Sigmoid colon (tissue), 7 donors: Measurements from ENCODE around the gene NTMT1. TPM values are rescaled to one million over a fixed set of nuclear protein-coding genes. Genes with fewer than 3 reads are reported as not detected.
"Not testable (repeated sequence)": the region's sequence is repeated elsewhere in the genome, so short reads cannot be mapped to it uniquely, and the experiment has no call there.

Experiments used
- DNase-seq: peaks from one replicate; pipeline ENCODE4 v3.0.0-alpha.2; 2019
- H3K27ac ChIP-seq, 4 donors: fragments of 200-600 bp; sonication (generic); one replicate each; pipeline ENCODE4 v1.5.1; 2016 to 2019; ENCODE audit warnings: mild to moderate bottlenecking in 1 of 4
- H3K27me3 ChIP-seq, 3 donors: fragments of 200-600 bp; sonication (generic); one replicate each; pipeline ENCODE4 v1.5.1; 2019; ENCODE audit warnings: mild to moderate bottlenecking in 1 of 3
- H3K36me3 ChIP-seq, 4 donors: fragments of 200-600 bp; sonication (generic); one replicate each; pipeline ENCODE4 v1.5.1; 2016 to 2019
- H3K4me1 ChIP-seq, 4 donors: fragments of 200-600 bp; sonication (generic); one replicate each; pipeline ENCODE4 v1.5.1; 2017 to 2019
- H3K4me3 ChIP-seq, 4 donors: fragments of 200-600 bp; sonication (generic); one replicate each; pipeline ENCODE4 v1.5.1; 2017 to 2019; ENCODE audit warnings: mild to moderate bottlenecking in 2 of 4, moderate library complexity in 1 of 4
- H3K9me3 ChIP-seq, 4 donors: fragments of 200-600 bp in 3 of 4; sonication (generic) in 3 of 4; one replicate each; pipeline versions ENCODE4 v1.5.1 to v1.6.1; 2013 to 2019
- CTCF ChIP-seq, 4 experiments: fragments of 450-650 bp in 3 of 4; fragments of 200-600 bp in 1 of 4; IDR thresholded peaks; one replicate each; pipeline ENCODE4 v1.5.1; 2016 to 2019; ENCODE audit warnings: antibody characterized with exemption in 4 of 4, mild to moderate bottlenecking in 3 of 4, moderate library complexity in 2 of 4
- EP300 ChIP-seq, 4 donors: sonication (generic); formaldehyde crosslinking; IDR thresholded peaks; one replicate each; pipeline ENCODE4 v1.6.1; 2017; ENCODE audit warnings: antibody characterized with exemption in 4 of 4
- POLR2A ChIP-seq, 2 donors: fragments of 450-650 bp; IDR thresholded peaks; one replicate each; pipeline ENCODE4 v1.6.1; 2016; ENCODE audit warnings: antibody characterized with exemption in 2 of 2, mild to moderate bottlenecking in 2 of 2, moderate library complexity in 2 of 2
- POLR2AphosphoS5 ChIP-seq, 4 donors: sonication (generic); formaldehyde crosslinking; IDR thresholded peaks; one replicate each; pipeline ENCODE4 v1.6.1; 2017; ENCODE audit warnings: antibody characterized with exemption in 4 of 4
- WGBS, 2 donors: extraction: QIAGEN DNeasy Blood & Tissue Kit; methylation state at CpG; one replicate each; pipeline ENCODE4 v1.1.7; 2013; 5-methylcytosine and 5-hydroxymethylcytosine counted together
- intact Hi-C: fragments of 100-400 bp; cut with DNase I; formaldehyde crosslinking; loops from one replicate; pipeline ENCODE4 v1.15.1; 2023
- polyA plus RNA-seq, 3 donors: library from polyadenylated mRNA; stranded (reverse); fragments of 200-250 nt; gene quantifications; one replicate each; pipeline ENCODE4 v1.2.3, GENCODE V29; 2013
- total RNA-seq, 4 donors: library from RNA; depleted of rRNA; stranded (reverse); fragments of >200 nt; gene quantifications; one replicate each; pipeline ENCODE4 v1.1.0, GENCODE V29; 2016
- donor health status: healthy with polysubstance abuse.
- donor health status: Bipolar disorder and iron deficiency.
- donor health status: healthy.

The NTMT1 gene
- total and polyA plus RNA-seq, 7 donors, result 5.8 to 49.3 (median 22.5) TPM

DNA sequence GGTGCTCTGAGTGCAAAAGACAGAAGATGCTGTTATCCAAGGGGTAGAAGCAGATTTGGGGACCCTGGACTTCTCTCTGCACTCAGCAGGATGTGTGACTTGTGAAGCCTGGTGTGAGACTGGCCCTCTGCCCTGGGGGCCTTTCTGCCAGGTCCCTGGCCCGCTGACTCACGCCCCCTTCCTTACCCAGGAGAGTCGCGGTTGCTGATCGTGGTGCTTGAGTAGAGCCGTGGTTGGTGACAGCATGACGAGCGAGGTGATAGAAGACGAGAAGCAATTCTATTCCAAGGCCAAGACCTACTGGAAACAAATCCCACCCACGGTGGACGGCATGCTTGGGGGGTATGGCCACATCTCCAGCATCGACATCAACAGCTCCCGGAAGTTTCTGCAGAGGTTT, 6.5 kb downstream of the NTMT1 start:
- Histone ChIP-seq H3K4me3 (no peak overlapping the region), H3K27ac (no peak overlapping the region), H3K9me3 (no peaks in the 10 kb centered on the region), H3K4me1 (peaks cover 0 to 40% (median 32%) of the 10 kb centered on the region in 4 donors), H3K36me3 (peaks cover 14 to 54% (median 36%) of the 10 kb centered on the region in 4 donors), H3K27me3 (no peaks in the 10 kb centered on the region)
- intact Hi-C loops, result no loop called here
- no peak for DNase-seq
- 86 to 88% methylated on average over 13 of the region's 13 CpGs for WGBS, 2 donors
- no peak for TF ChIP-seq CTCF (IDR thresholded peaks at IDR 0.05)
- no peak for TF ChIP-seq POLR2A (IDR thresholded peaks at IDR 0.05)
- no peak for TF ChIP-seq EP300 (IDR thresholded peaks at IDR 0.05)
- TF ChIP-seq POLR2AphosphoS5 (IDR thresholded peaks at IDR 0.05), result no peak

- intact Hi-C loops, result no loop called here
Observed at GRCh38 chr9:129633207-129633606, 7.2 kb downstream of the NTMT1 start.

DNA sequence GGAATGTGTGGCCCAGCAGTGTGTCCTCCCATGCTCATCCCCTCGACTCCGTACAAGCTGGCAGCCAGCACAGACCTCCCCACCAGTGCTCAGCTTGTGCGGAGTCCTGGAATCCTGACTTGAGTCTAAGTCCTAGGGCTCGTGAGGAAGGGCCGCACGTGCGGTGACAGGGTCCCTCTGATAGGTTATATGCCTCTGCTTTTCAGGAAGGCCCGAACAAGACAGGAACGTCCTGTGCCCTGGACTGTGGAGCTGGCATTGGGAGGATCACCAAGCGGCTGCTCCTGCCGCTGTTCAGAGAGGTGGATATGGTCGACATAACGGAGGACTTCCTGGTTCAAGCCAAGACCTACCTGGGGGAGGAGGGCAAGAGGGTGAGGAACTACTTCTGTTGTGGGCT, 7.9 kb downstream of the NTMT1 start:
- no peak overlapping the region for H3K4me3 ChIP-seq
- 83 to 86% methylated on average over 13 of the region's 13 CpGs for WGBS, 2 donors
- TF ChIP-seq POLR2AphosphoS5 (IDR thresholded peaks at IDR 0.05), result no peak
- no peak for TF ChIP-seq POLR2A (IDR thresholded peaks at IDR 0.05)
- TF ChIP-seq EP300 (IDR thresholded peaks at IDR 0.05), result no peak
- no peak for TF ChIP-seq CTCF (IDR thresholded peaks at IDR 0.05)
- H3K27ac ChIP-seq, result no peak overlapping the region
- peaks cover 0 to 26% (median 18%) of the 10 kb centered on the region in 4 donors for H3K4me1 ChIP-seq
- intact Hi-C loops, result no loop called here
- H3K9me3 ChIP-seq, result no peaks in the 10 kb centered on the region
- H3K27me3 ChIP-seq, result no peaks in the 10 kb centered on the region
- peaks cover 14 to 68% (median 48%) of the 10 kb centered on the region in 4 donors for H3K36me3 ChIP-seq
- DNase-seq, result no peak

More at GRCh38 chr9:129633207-129633606, 7.2 kb downstream of the NTMT1 start:
- H3K4me1 ChIP-seq, result peaks cover 0 to 33% (median 24%) of the 10 kb centered on the region in 4 donors
- WGBS, 2 donors, result 89 to 91% methylated on average over 4 of the region's 4 CpGs
- no peak overlapping the region for H3K27ac ChIP-seq
- no peak for DNase-seq
- TF ChIP-seq EP300 (IDR thresholded peaks at IDR 0.05), result no peak
- no peak for TF ChIP-seq CTCF (IDR thresholded peaks at IDR 0.05)
- TF ChIP-seq POLR2AphosphoS5 (IDR thresholded peaks at IDR 0.05), result no peak
- no peak for TF ChIP-seq POLR2A (IDR thresholded peaks at IDR 0.05)
- H3K36me3 ChIP-seq, result peaks cover 14 to 61% (median 44%) of the 10 kb centered on the region in 4 donors
- no peaks in the 10 kb centered on the region for H3K9me3 ChIP-seq
- no peak overlapping the region for H3K4me3 ChIP-seq
- no peaks in the 10 kb centered on the region for H3K27me3 ChIP-seq

DNA sequence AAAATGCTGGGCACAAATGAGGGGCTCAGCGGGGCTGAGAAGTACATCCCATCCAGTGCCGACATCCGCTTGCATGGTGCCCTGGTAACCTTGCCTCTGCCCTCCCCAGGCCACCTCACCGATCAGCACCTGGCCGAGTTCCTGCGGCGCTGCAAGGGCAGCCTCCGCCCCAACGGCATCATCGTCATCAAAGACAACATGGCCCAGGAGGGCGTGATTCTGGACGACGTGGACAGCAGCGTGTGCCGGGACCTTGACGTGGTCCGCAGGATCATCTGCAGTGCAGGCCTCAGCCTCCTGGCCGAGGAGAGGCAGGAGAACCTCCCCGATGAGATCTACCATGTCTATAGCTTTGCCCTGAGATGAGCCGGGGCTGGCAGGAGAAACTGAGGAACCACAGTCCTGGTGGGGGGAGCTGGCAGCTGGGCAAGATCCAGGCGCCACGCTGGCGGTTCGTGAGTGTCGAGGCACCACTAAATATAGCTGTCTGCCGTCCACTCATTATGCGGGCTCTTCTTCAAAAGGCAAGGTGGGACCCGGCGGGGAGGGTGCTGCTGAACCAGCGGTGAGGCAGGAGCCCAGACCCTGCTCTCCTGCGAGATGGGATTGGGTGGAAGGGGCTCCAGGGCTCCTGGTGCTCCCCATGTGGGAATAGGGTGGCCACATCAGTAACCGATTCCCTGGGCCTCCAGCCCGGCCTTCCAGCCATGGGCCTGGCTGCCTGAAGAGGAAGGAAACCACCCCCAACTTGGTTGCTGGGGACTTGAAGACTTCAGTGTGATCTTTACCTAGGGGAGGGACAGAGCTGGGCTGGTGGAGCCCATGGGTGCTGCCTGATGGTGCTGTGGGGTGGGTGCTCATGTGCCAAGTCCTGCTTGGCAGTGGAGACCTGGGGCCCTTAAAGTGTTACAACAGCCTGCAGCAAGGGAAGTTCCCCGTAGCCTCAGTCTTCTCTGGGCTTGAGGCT, 9.4 kb downstream of the NTMT1 start:
- 91 to 93% methylated on average over 34 of the region's 34 CpGs for WGBS, 2 donors
- peaks cover 14 to 75% (median 48%) of the 10 kb centered on the region in 4 donors for H3K36me3 ChIP-seq
- H3K9me3 ChIP-seq, result no peaks in the 10 kb centered on the region
- intact Hi-C loops, result no loop called here
- H3K4me3 ChIP-seq, result no peak overlapping the region
- TF ChIP-seq POLR2A (IDR thresholded peaks at IDR 0.05) (no peak), EP300 (IDR thresholded peaks at IDR 0.05) (no peak), CTCF (IDR thresholded peaks at IDR 0.05) (no peak), POLR2AphosphoS5 (IDR thresholded peaks at IDR 0.05) (no peak)
- no peak overlapping the region for H3K27ac ChIP-seq
- DNase-seq, result no peak
- peaks cover 0 to 28% (median 22%) of the 10 kb centered on the region in 4 donors for H3K4me1 ChIP-seq
- no peaks in the 10 kb centered on the region for H3K27me3 ChIP-seq

- intact Hi-C loops, H3K9me3 ChIP-seq, DNase-seq, H3K27me3 ChIP-seq, H3K27ac ChIP-seq, H3K4me3 ChIP-seq: not testable (repeated sequence)
- Histone ChIP-seq H3K36me3 (peaks cover 14 to 75% (median 48%) of the 10 kb centered on the region in 4 donors), H3K4me1 (peaks cover 0 to 29% (median 22%) of the 10 kb centered on the region in 4 donors)
- 90 to 94% methylated on average over 10 of the region's 10 CpGs for WGBS, 2 donors
Observed at GRCh38 chr9:129636343-129636742, 10.4 kb downstream of the NTMT1 start.
